Keratinocyte (primary cell): ENCODE measurements around the gene CD209. TPM values are rescaled to one million over a fixed set of nuclear protein-coding genes. Genes with fewer than 3 reads are reported as not detected.
A peak's percentile ranks its signal among the peaks of the same experiment; 100 is the strongest.

Source experiments
- DNase-seq: peaks from one replicate; pipeline ENCODE4 v3.0.0-alpha.2; 2011; ENCODE audit warnings: low read depth, missing footprints, low spot score
- FAIRE-seq: peaks from 2 replicates; lab custom pipeline; 2011; peaks lifted over from hg19 to GRCh38; lab: Jason Lieb, UNC
- H2AFZ ChIP-seq: 2 replicates; pipeline ENCODE4 v1.6.0; 2012; ENCODE audit warnings: low read length, control low read depth, inconsistent platforms; ENCODE audit not compliant: control insufficient read depth
- H3K27ac ChIP-seq: 2 replicates; pipeline ENCODE4 v1.5.1; 2011; ENCODE audit warnings: low read length; ENCODE audit not compliant: control insufficient read depth, insufficient read depth
- H3K27me3 ChIP-seq: 3 replicates; pipeline ENCODE4 v1.6.0; 2011; ENCODE audit warnings: low read length; ENCODE audit not compliant: control insufficient read depth, insufficient read depth; ENCODE audit errors: extremely low read depth
- H3K36me3 ChIP-seq, 2 experiments: 2 replicates in 1 of 2; 3 replicates in 1 of 2; pipeline ENCODE4 v1.5.1; 2011; ENCODE audit warnings: low read length in 2 of 2, mild to moderate bottlenecking in 1 of 2; ENCODE audit not compliant: control insufficient read depth in 2 of 2, insufficient read depth in 2 of 2; ENCODE audit errors: extremely low read depth in 1 of 2
- H3K4me1 ChIP-seq: 3 replicates; pipeline ENCODE4 v1.5.1; 2011; ENCODE audit warnings: low read length; ENCODE audit not compliant: control insufficient read depth, insufficient read depth; ENCODE audit errors: extremely low read depth
- H3K4me2 ChIP-seq: 3 replicates; pipeline ENCODE4 v1.6.0; 2011; ENCODE audit warnings: low read depth, low read length; ENCODE audit not compliant: control insufficient read depth, insufficient read depth; ENCODE audit errors: extremely low read depth
- H3K4me3 ChIP-seq, 3 experiments: fragments of 200-600 bp in 1 of 3; sonication (generic) in 1 of 3; 2 replicates in 2 of 3; 3 replicates in 1 of 3; pipeline ENCODE4 v1.5.1; 2011 to 2016; ENCODE audit warnings: low read length in 3 of 3, mild to moderate bottlenecking in 3 of 3, control low read depth in 2 of 3, inconsistent platforms in 1 of 3, low read depth in 1 of 3, mixed read lengths in 1 of 3, mixed run types in 1 of 3, moderate library complexity in 1 of 3; ENCODE audit not compliant: control insufficient read depth in 2 of 3, insufficient read depth in 2 of 3; ENCODE audit errors: extremely low read depth in 1 of 3
- H3K79me2 ChIP-seq: 2 replicates; pipeline ENCODE4 v1.6.0; 2012; ENCODE audit warnings: low read length; ENCODE audit not compliant: control insufficient read depth, insufficient read depth
- H3K9ac ChIP-seq: 3 replicates; pipeline ENCODE4 v1.6.0; 2011; ENCODE audit warnings: low read length; ENCODE audit not compliant: control insufficient read depth, insufficient read depth; ENCODE audit errors: extremely low read depth
- H3K9me1 ChIP-seq: 3 replicates; pipeline ENCODE4 v1.6.0; 2011; ENCODE audit warnings: low read length; ENCODE audit not compliant: control insufficient read depth, insufficient read depth; ENCODE audit errors: extremely low read depth
- H3K9me3 ChIP-seq: 2 replicates; pipeline ENCODE4 v1.5.1; 2012; ENCODE audit warnings: low read depth, low read length; ENCODE audit not compliant: control insufficient read depth
- H4K20me1 ChIP-seq: 3 replicates; pipeline ENCODE4 v1.6.0; 2011; ENCODE audit warnings: low read length; ENCODE audit not compliant: control insufficient read depth, insufficient read depth; ENCODE audit errors: extremely low read depth
- EZH2 ChIP-seq: IDR thresholded peaks from one replicate; pipeline ENCODE4 v1.6.1; 2012; ENCODE audit warnings: inconsistent platforms, mild to moderate bottlenecking, low read length, moderate library complexity
- dilution Hi-C: fragments of 300-500 bp; cut with MboI; formaldehyde crosslinking; loops from one replicate; pipeline ENCODE4 v1.7.0; 2020; ENCODE audit warnings: low sequenced_read_pairs; ENCODE audit not compliant: extremely low pct_ligation_motif_present
- polyA plus RNA-seq, 5 experiments: library from polyadenylated mRNA; depleted of rRNA in 3 of 5; stranded (reverse) in 3 of 5; stranded (forward) in 1 of 5; unstranded in 1 of 5; fragments of >200 nt; gene quantifications; 1 replicate in 1 of 5; 2 replicates in 3 of 5; 3 replicates in 1 of 5; pipeline versions ENCODE4 v1.2.1 to v1.2.3, GENCODE V29; 2011 to 2012; ENCODE audit warnings: missing spikeins in 2 of 5, low read depth in 1 of 5, low replicate concordance in 1 of 5
- TF ChIP-seq, protein P1 (sequence below), 3 experiments: IDR thresholded peaks in 1 of 3; conservative IDR thresholded peaks in 1 of 3; optimal IDR thresholded peaks in 1 of 3; 2 replicates in 2 of 3; 3 replicates in 1 of 3; pipeline versions ENCODE3 to v1.5.1; 2011; ENCODE audit warnings: low read length in 3 of 3, mild to moderate bottlenecking in 3 of 3, moderate library complexity in 2 of 3, control low read depth in 1 of 3, inconsistent platforms in 1 of 3; ENCODE audit not compliant: insufficient read depth in 2 of 3; ENCODE audit errors: extremely low read depth in 1 of 3

Gene CD209
- polyA plus RNA-seq, 1 donor (not counting 4 experiments of a cell fraction or from before 2014, with no cell fraction given), result not detected

- no peak overlapping the region for H3K9ac ChIP-seq
- no peaks in the 10 kb centered on the region for H3K36me3 ChIP-seq
- no peak overlapping the region for H2AFZ ChIP-seq
- H3K4me2 ChIP-seq, result no peak overlapping the region
- no peak overlapping the region for H3K27ac ChIP-seq
- peaks cover 47% of the 10 kb centered on the region for H3K27me3 ChIP-seq
- dilution Hi-C loops, result no loop called here
- H3K4me3 ChIP-seq, result no peak overlapping the region
- H3K4me1 ChIP-seq, result no peaks in the 10 kb centered on the region
- H4K20me1 ChIP-seq, result no peaks in the 10 kb centered on the region
- TF ChIP-seq EZH2, result peak; percentile 72
- TF ChIP-seq, protein P1, sequence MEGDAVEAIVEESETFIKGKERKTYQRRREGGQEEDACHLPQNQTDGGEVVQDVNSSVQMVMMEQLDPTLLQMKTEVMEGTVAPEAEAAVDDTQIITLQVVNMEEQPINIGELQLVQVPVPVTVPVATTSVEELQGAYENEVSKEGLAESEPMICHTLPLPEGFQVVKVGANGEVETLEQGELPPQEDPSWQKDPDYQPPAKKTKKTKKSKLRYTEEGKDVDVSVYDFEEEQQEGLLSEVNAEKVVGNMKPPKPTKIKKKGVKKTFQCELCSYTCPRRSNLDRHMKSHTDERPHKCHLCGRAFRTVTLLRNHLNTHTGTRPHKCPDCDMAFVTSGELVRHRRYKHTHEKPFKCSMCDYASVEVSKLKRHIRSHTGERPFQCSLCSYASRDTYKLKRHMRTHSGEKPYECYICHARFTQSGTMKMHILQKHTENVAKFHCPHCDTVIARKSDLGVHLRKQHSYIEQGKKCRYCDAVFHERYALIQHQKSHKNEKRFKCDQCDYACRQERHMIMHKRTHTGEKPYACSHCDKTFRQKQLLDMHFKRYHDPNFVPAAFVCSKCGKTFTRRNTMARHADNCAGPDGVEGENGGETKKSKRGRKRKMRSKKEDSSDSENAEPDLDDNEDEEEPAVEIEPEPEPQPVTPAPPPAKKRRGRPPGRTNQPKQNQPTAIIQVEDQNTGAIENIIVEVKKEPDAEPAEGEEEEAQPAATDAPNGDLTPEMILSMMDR (optimal IDR thresholded peaks at IDR 0.05 in 1 of 3, IDR thresholded peaks at IDR 0.05 in 1 of 3, conservative IDR thresholded peaks at IDR 0.05 in 1 of 3; ENCODE audit: extremely low read depth in 1 of 3, insufficient read depth in 2 of 3, low read length in 3 of 3), result no peak
- H3K79me2 ChIP-seq, result no peaks in the 10 kb centered on the region
- DNase-seq (no peak), FAIRE-seq (no peak)
- H3K9me3 ChIP-seq, result no peaks in the 10 kb centered on the region
- no peaks in the 10 kb centered on the region for H3K9me1 ChIP-seq
Measured at GRCh38 chr19:7730286-7731217, 16.8 kb downstream of the CD209 start.

GRCh38 chr19:7729831-7730285 is 17.5 kb downstream of the CD209 start:
- DNase-seq (no peak), FAIRE-seq (no peak)
- Histone ChIP-seq H2AFZ (no peak overlapping the region), H3K27me3 (peaks cover 47% of the 10 kb centered on the region), H3K4me3 (no peak overlapping the region), H3K27ac (no peak overlapping the region), H3K9me3 (no peaks in the 10 kb centered on the region), H3K4me1 (no peaks in the 10 kb centered on the region), H3K9ac (no peak overlapping the region), H3K9me1 (no peaks in the 10 kb centered on the region), H4K20me1 (no peaks in the 10 kb centered on the region), H3K4me2 (no peak overlapping the region), H3K36me3 (no peaks in the 10 kb centered on the region), H3K79me2 (no peaks in the 10 kb centered on the region)
- TF ChIP-seq, protein P1 (optimal IDR thresholded peaks at IDR 0.05 in 1 of 3, IDR thresholded peaks at IDR 0.05 in 1 of 3, conservative IDR thresholded peaks at IDR 0.05 in 1 of 3; ENCODE audit: extremely low read depth in 1 of 3, insufficient read depth in 2 of 3, low read length in 3 of 3), result no peak
- TF ChIP-seq EZH2, result no peak
- dilution Hi-C loops, result no loop called here
